Panc1 (cell line): ENCODE results near the gene GGTA1.

Source experiments
- POLR2AphosphoS5 ChIP-seq: IDR thresholded peaks from 2 replicates; pipeline ENCODE4 v1.6.1; 2012; ENCODE audit warnings: mild to moderate bottlenecking, low read depth, low read length, moderate library complexity
- SIN3A ChIP-seq: IDR thresholded peaks from 2 replicates; pipeline ENCODE4 v1.6.1; 2012; ENCODE audit warnings: low read depth, mild to moderate bottlenecking, low read length, moderate library complexity, borderline replicate concordance; ENCODE audit not compliant: insufficient read depth
- TF ChIP-seq, protein P1 (sequence below): fragments of 450-650 bp; IDR thresholded peaks from 2 replicates; pipeline ENCODE4 v1.5.1; 2017; ENCODE audit warnings: mild to moderate bottlenecking
- TF ChIP-seq, protein P2 (sequence below), 2 experiments: IDR thresholded peaks; 2 replicates each; pipeline ENCODE4 v1.6.1; 2011 to 2012; ENCODE audit warnings: low read depth in 2 of 2, control low read depth in 1 of 2, low read length in 1 of 2, mild to moderate bottlenecking in 1 of 2, moderate library complexity in 1 of 2; ENCODE audit not compliant: insufficient read depth in 1 of 2

DNA sequence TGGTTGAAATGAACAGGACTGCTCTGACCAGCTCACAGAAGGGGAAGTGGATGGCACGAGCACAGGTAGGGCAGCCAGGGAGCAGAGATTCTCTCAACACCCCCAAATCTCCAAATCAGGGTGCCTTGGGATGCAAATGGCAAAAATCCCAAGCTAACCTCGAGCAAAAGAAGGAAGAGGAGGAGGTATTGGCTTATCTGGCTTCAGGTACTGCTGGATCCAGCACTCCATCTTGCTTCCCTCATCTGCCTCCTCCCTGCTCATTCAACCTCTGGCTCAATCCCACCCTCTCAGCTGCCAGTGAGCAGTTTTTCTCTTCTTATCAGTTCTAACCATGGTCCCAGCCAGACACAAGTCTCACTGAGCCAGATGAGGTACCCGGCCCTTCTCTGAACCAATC is 41.6 kb upstream of the GGTA1 start:
- TF ChIP-seq, protein P1, sequence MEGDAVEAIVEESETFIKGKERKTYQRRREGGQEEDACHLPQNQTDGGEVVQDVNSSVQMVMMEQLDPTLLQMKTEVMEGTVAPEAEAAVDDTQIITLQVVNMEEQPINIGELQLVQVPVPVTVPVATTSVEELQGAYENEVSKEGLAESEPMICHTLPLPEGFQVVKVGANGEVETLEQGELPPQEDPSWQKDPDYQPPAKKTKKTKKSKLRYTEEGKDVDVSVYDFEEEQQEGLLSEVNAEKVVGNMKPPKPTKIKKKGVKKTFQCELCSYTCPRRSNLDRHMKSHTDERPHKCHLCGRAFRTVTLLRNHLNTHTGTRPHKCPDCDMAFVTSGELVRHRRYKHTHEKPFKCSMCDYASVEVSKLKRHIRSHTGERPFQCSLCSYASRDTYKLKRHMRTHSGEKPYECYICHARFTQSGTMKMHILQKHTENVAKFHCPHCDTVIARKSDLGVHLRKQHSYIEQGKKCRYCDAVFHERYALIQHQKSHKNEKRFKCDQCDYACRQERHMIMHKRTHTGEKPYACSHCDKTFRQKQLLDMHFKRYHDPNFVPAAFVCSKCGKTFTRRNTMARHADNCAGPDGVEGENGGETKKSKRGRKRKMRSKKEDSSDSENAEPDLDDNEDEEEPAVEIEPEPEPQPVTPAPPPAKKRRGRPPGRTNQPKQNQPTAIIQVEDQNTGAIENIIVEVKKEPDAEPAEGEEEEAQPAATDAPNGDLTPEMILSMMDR = no peak
- TF ChIP-seq POLR2AphosphoS5 (no peak), SIN3A (no peak)
- TF ChIP-seq, protein P2, sequence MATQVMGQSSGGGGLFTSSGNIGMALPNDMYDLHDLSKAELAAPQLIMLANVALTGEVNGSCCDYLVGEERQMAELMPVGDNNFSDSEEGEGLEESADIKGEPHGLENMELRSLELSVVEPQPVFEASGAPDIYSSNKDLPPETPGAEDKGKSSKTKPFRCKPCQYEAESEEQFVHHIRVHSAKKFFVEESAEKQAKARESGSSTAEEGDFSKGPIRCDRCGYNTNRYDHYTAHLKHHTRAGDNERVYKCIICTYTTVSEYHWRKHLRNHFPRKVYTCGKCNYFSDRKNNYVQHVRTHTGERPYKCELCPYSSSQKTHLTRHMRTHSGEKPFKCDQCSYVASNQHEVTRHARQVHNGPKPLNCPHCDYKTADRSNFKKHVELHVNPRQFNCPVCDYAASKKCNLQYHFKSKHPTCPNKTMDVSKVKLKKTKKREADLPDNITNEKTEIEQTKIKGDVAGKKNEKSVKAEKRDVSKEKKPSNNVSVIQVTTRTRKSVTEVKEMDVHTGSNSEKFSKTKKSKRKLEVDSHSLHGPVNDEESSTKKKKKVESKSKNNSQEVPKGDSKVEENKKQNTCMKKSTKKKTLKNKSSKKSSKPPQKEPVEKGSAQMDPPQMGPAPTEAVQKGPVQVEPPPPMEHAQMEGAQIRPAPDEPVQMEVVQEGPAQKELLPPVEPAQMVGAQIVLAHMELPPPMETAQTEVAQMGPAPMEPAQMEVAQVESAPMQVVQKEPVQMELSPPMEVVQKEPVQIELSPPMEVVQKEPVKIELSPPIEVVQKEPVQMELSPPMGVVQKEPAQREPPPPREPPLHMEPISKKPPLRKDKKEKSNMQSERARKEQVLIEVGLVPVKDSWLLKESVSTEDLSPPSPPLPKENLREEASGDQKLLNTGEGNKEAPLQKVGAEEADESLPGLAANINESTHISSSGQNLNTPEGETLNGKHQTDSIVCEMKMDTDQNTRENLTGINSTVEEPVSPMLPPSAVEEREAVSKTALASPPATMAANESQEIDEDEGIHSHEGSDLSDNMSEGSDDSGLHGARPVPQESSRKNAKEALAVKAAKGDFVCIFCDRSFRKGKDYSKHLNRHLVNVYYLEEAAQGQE (IDR thresholded peaks at IDR 0.05; ENCODE audit: insufficient read depth in 1 of 2, low read depth in 2 of 2, low read length in 1 of 2) = no peak
